ENCODE data around the gene STX17.
A peak's percentile ranks its signal among the peaks of the same experiment; 100 is the strongest.

Gene STX17

GRCh38 chr9:99873531-99873930 is 32.9 kb upstream of the STX17 start:
- Histone ChIP-seq H3K4me3 (ENCODE audit: low read depth in 1 of 2, low read length in 2 of 2) (no peak overlapping the region), H3K27ac (ENCODE audit: low read depth, low read length) (no peak overlapping the region)

GRCh38 chr9:99873943-99874584 is 32.4 kb upstream of the STX17 start:
- no peaks in the 10 kb centered on the region for H3K9me3 ChIP-seq (ENCODE audit: low read length)
- no peak overlapping the region for H3K4me3 ChIP-seq (ENCODE audit: low read depth in 1 of 2, low read length in 2 of 2)
- no peaks in the 10 kb centered on the region for H3K4me1 ChIP-seq (ENCODE audit: insufficient read depth, low read length)
- H3K9ac ChIP-seq (ENCODE audit: low read length) = no peak overlapping the region
- no peaks in the 10 kb centered on the region for H3K27me3 ChIP-seq (ENCODE audit: control insufficient read depth in 1 of 2, insufficient read depth in 2 of 2, low read length in 2 of 2)
- H3K36me3 ChIP-seq (ENCODE audit: insufficient read depth, low read length) = no peaks in the 10 kb centered on the region
- no peak overlapping the region for H3K27ac ChIP-seq (ENCODE audit: low read depth, low read length)

More at GRCh38 chr9:99873531-99873930, 32.9 kb upstream of the STX17 start:
- Histone ChIP-seq H3K9me3 (ENCODE audit: low read length) (no peaks in the 10 kb centered on the region), H3K27me3 (ENCODE audit: control insufficient read depth in 1 of 2, insufficient read depth in 2 of 2, low read length in 2 of 2) (no peaks in the 10 kb centered on the region), H3K36me3 (ENCODE audit: insufficient read depth, low read length) (no peaks in the 10 kb centered on the region), H3K9ac (ENCODE audit: low read length) (no peak overlapping the region), H3K4me1 (ENCODE audit: insufficient read depth, low read length) (no peaks in the 10 kb centered on the region)

- no peaks in the 10 kb centered on the region for H3K27me3 ChIP-seq (ENCODE audit: control insufficient read depth in 1 of 2, insufficient read depth in 2 of 2, low read length in 2 of 2)
- no peaks in the 10 kb centered on the region for H3K36me3 ChIP-seq (ENCODE audit: insufficient read depth, low read length)
- H3K4me3 ChIP-seq (ENCODE audit: low read depth in 1 of 2, low read length in 2 of 2) = no peak overlapping the region
- H3K9me3 ChIP-seq (ENCODE audit: low read length) = no peaks in the 10 kb centered on the region
- no peak overlapping the region for H3K27ac ChIP-seq (ENCODE audit: low read depth, low read length)
- no peak overlapping the region for H3K9ac ChIP-seq (ENCODE audit: low read length)
- no peaks in the 10 kb centered on the region for H3K4me1 ChIP-seq (ENCODE audit: insufficient read depth, low read length)
Measured at GRCh38 chr9:99876190-99876589, 30.3 kb upstream of the STX17 start.

- Histone ChIP-seq H3K9ac (ENCODE audit: low read length) (no peak overlapping the region), H3K36me3 (ENCODE audit: insufficient read depth, low read length) (no peaks in the 10 kb centered on the region), H3K9me3 (ENCODE audit: low read length) (no peaks in the 10 kb centered on the region), H3K4me1 (ENCODE audit: insufficient read depth, low read length) (no peaks in the 10 kb centered on the region), H3K27ac (ENCODE audit: low read depth, low read length) (no peak overlapping the region), H3K4me3 (ENCODE audit: low read depth in 1 of 2, low read length in 2 of 2) (no peak overlapping the region), H3K27me3 (ENCODE audit: control insufficient read depth in 1 of 2, insufficient read depth in 2 of 2, low read length in 2 of 2) (no peaks in the 10 kb centered on the region)
Measured at GRCh38 chr9:99878651-99879050, 27.8 kb upstream of the STX17 start.

GRCh38 chr9:99881769-99882168 is 24.7 kb upstream of the STX17 start:
- Histone ChIP-seq H3K9me3 (ENCODE audit: low read length) (no peaks in the 10 kb centered on the region), H3K9ac (ENCODE audit: low read length) (no peak overlapping the region), H3K36me3 (ENCODE audit: insufficient read depth, low read length) (no peaks in the 10 kb centered on the region), H3K27me3 (ENCODE audit: control insufficient read depth in 1 of 2, insufficient read depth in 2 of 2, low read length in 2 of 2) (no peaks in the 10 kb centered on the region), H3K4me3 (ENCODE audit: low read depth in 1 of 2, low read length in 2 of 2) (no peak overlapping the region), H3K4me1 (ENCODE audit: insufficient read depth, low read length) (no peaks in the 10 kb centered on the region), H3K27ac (ENCODE audit: low read depth, low read length) (no peak overlapping the region)

GRCh38 chr9:99885747-99886146 is 20.7 kb upstream of the STX17 start:
- no peaks in the 10 kb centered on the region for H3K9me3 ChIP-seq (ENCODE audit: low read length)
- H3K27me3 ChIP-seq (ENCODE audit: control insufficient read depth in 1 of 2, insufficient read depth in 2 of 2, low read length in 2 of 2) = no peaks in the 10 kb centered on the region
- no peak overlapping the region for H3K27ac ChIP-seq (ENCODE audit: low read depth, low read length)
- no peaks in the 10 kb centered on the region for H3K4me1 ChIP-seq (ENCODE audit: insufficient read depth, low read length)
- no peak overlapping the region for H3K9ac ChIP-seq (ENCODE audit: low read length)
- no peak overlapping the region for H3K4me3 ChIP-seq (ENCODE audit: low read depth in 1 of 2, low read length in 2 of 2)
- no peaks in the 10 kb centered on the region for H3K36me3 ChIP-seq (ENCODE audit: insufficient read depth, low read length)

GRCh38 chr9:99889120-99889519 is 17.3 kb upstream of the STX17 start:
- H3K4me3 ChIP-seq (ENCODE audit: low read depth in 1 of 2, low read length in 2 of 2) = no peak overlapping the region
- no peak overlapping the region for H3K9ac ChIP-seq (ENCODE audit: low read length)
- no peaks in the 10 kb centered on the region for H3K36me3 ChIP-seq (ENCODE audit: insufficient read depth, low read length)
- no peaks in the 10 kb centered on the region for H3K4me1 ChIP-seq (ENCODE audit: insufficient read depth, low read length)
- no peak overlapping the region for H3K27ac ChIP-seq (ENCODE audit: low read depth, low read length)
- no peaks in the 10 kb centered on the region for H3K27me3 ChIP-seq (ENCODE audit: control insufficient read depth in 1 of 2, insufficient read depth in 2 of 2, low read length in 2 of 2)
- no peaks in the 10 kb centered on the region for H3K9me3 ChIP-seq (ENCODE audit: low read length)

GRCh38 chr9:99894826-99895225 is 11.6 kb upstream of the STX17 start:
- H3K27me3 ChIP-seq (ENCODE audit: control insufficient read depth in 1 of 2, insufficient read depth in 2 of 2, low read length in 2 of 2) = no peaks in the 10 kb centered on the region
- no peaks in the 10 kb centered on the region for H3K36me3 ChIP-seq (ENCODE audit: insufficient read depth, low read length)
- no peaks in the 10 kb centered on the region for H3K9me3 ChIP-seq (ENCODE audit: low read length)
- H3K9ac ChIP-seq (ENCODE audit: low read length) = no peak overlapping the region
- no peaks in the 10 kb centered on the region for H3K4me1 ChIP-seq (ENCODE audit: insufficient read depth, low read length)
- no peak overlapping the region for H3K27ac ChIP-seq (ENCODE audit: low read depth, low read length)
- H3K4me3 ChIP-seq (ENCODE audit: low read depth in 1 of 2, low read length in 2 of 2) = no peak overlapping the region

GRCh38 chr9:99895510-99895909 is 10.9 kb upstream of the STX17 start:
- no peak overlapping the region for H3K27ac ChIP-seq (ENCODE audit: low read depth, low read length)
- H3K9me3 ChIP-seq (ENCODE audit: low read length) = no peaks in the 10 kb centered on the region
- no peaks in the 10 kb centered on the region for H3K27me3 ChIP-seq (ENCODE audit: control insufficient read depth in 1 of 2, insufficient read depth in 2 of 2, low read length in 2 of 2)
- no peaks in the 10 kb centered on the region for H3K36me3 ChIP-seq (ENCODE audit: insufficient read depth, low read length)
- no peaks in the 10 kb centered on the region for H3K4me1 ChIP-seq (ENCODE audit: insufficient read depth, low read length)
- H3K9ac ChIP-seq (ENCODE audit: low read length) = no peak overlapping the region
- no peak overlapping the region for H3K4me3 ChIP-seq (ENCODE audit: low read depth in 1 of 2, low read length in 2 of 2)

GRCh38 chr9:99896119-99896518 is 10.3 kb upstream of the STX17 start:
- no peaks in the 10 kb centered on the region for H3K27me3 ChIP-seq (ENCODE audit: control insufficient read depth in 1 of 2, insufficient read depth in 2 of 2, low read length in 2 of 2)
- H3K9me3 ChIP-seq (ENCODE audit: low read length) = no peaks in the 10 kb centered on the region
- no peak overlapping the region for H3K4me3 ChIP-seq (ENCODE audit: low read depth in 1 of 2, low read length in 2 of 2)
- no peaks in the 10 kb centered on the region for H3K36me3 ChIP-seq (ENCODE audit: insufficient read depth, low read length)
- no peak overlapping the region for H3K27ac ChIP-seq (ENCODE audit: low read depth, low read length)
- H3K4me1 ChIP-seq (ENCODE audit: insufficient read depth, low read length) = no peaks in the 10 kb centered on the region
- H3K9ac ChIP-seq (ENCODE audit: low read length) = no peak overlapping the region

- Histone ChIP-seq H3K9ac (ENCODE audit: low read length) (no peak overlapping the region), H3K27me3 (ENCODE audit: control insufficient read depth in 1 of 2, insufficient read depth in 2 of 2, low read length in 2 of 2) (no peaks in the 10 kb centered on the region), H3K27ac (ENCODE audit: low read depth, low read length) (no peak overlapping the region), H3K9me3 (ENCODE audit: low read length) (no peaks in the 10 kb centered on the region), H3K36me3 (ENCODE audit: insufficient read depth, low read length) (no peaks in the 10 kb centered on the region), H3K4me3 (ENCODE audit: low read depth in 1 of 2, low read length in 2 of 2) (no peak overlapping the region), H3K4me1 (ENCODE audit: insufficient read depth, low read length) (peaks cover 8% of the 10 kb centered on the region)
Measured at GRCh38 chr9:99903393-99903792, 3.1 kb upstream of the STX17 start.

GRCh38 chr9:99905833-99906402 is 536 bp upstream of the STX17 start:
- Histone ChIP-seq H3K27ac (ENCODE audit: low read depth, low read length) (no peak overlapping the region), H3K36me3 (ENCODE audit: insufficient read depth, low read length) (no peaks in the 10 kb centered on the region), H3K9ac (ENCODE audit: low read length) (peak overlapping the region; percentile 55), H3K9me3 (ENCODE audit: low read length) (no peaks in the 10 kb centered on the region), H3K4me1 (ENCODE audit: insufficient read depth, low read length) (peaks cover 8% of the 10 kb centered on the region), H3K4me3 (ENCODE audit: low read depth in 1 of 2, low read length in 2 of 2) (peak overlapping the region; percentile 85 to 91), H3K27me3 (ENCODE audit: control insufficient read depth in 1 of 2, insufficient read depth in 2 of 2, low read length in 2 of 2) (no peaks in the 10 kb centered on the region)

Measured in muscle layer of colon (tissue), 2 donors.